ENCODE measurements around the gene TRIM14. TPM values are rescaled to one million over a fixed set of nuclear protein-coding genes. Genes with fewer than 3 reads are reported as not detected.

Gene TRIM14
- total and polyA plus RNA-seq, 2 of the 13 experiments (the other 11 are each of a cell fraction or from before 2014, with no cell fraction given) = 9.2 to 13.0 TPM

DNA sequence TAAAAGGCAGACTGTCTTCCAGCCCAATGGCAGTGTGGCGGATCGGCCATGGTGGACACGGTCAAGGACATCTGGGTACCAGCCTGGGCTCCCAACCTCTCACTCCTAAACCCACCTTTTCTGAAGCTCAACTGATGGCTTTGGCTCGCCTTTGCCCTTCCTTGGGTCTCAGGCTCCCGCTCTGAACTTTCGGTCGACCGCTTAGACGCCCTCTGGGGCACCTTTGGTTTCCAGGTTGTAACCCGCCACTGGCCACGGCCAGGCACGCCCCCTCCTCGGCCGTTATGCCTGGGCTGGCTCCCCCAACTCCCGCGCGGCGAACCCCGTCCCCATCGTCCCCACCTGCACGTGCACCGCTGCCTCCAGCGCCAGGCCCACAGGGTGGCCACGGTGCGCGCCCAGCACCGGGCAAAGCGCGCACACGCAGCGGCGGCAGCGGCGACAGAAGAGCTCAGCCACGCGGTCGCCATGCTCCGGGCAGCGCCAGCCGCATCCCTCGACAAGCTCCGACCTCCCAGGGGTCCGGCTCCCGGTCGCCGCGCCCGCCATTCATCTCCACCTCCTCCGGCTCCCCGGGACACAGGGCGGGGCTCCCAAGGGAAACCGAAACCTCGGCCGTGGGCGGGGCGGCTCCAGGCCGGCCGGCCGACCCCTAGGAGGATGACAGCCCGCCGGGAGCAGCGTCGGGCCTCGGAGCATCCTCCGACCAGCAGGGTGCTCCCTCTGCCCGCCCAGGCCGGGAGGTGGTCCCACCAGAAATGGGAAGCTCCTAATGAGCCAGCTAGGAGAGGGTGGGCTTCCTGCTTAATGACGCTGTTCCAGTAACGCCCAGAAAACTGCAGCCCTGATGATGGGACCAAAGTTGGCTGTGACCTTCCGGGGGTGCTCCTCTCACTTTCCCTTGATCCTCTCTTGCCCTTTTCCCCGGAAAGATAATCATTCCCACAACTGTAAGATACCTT is at the start of gene TRIM14 (continued):
- TF ChIP-seq MXD4 (CRISPR knock-in tag; IDR thresholded peaks at IDR 0.05) = peak; percentile 82; the same call in 1 of the 2 replicates
- TF ChIP-seq GTF3A (CRISPR knock-in tag; conservative IDR thresholded peaks at IDR 0.05) = no peak
- peak; percentile 59; the same call in 1 of the 2 replicates for TF ChIP-seq KDM2A (CRISPR knock-in tag; IDR thresholded peaks at IDR 0.05; ENCODE audit: borderline replicate concordance, low read depth)
- peak; percentile 32 for TF ChIP-seq IKZF4 (CRISPR knock-in tag; IDR thresholded peaks at IDR 0.05; ENCODE audit: borderline replicate concordance, low read depth, not compliant biosample characterization)
- TF ChIP-seq KDM5A (IDR thresholded peaks at IDR 0.05; ENCODE audit: borderline replicate concordance, low read length) = peak; percentile 63; the same call in 1 of the 2 replicates
- TF ChIP-seq HNRNPL (IDR thresholded peaks at IDR 0.05; ENCODE audit: low read depth, low read length) = no peak; the same call in 1 of the 2 replicates
- TF ChIP-seq NR2F1 (CRISPR knock-in tag; IDR thresholded peaks at IDR 0.05) = no peak
- no peak for TF ChIP-seq ZNF879 (CRISPR knock-in tag; IDR thresholded peaks at IDR 0.05)
- TF ChIP-seq, protein P1, sequence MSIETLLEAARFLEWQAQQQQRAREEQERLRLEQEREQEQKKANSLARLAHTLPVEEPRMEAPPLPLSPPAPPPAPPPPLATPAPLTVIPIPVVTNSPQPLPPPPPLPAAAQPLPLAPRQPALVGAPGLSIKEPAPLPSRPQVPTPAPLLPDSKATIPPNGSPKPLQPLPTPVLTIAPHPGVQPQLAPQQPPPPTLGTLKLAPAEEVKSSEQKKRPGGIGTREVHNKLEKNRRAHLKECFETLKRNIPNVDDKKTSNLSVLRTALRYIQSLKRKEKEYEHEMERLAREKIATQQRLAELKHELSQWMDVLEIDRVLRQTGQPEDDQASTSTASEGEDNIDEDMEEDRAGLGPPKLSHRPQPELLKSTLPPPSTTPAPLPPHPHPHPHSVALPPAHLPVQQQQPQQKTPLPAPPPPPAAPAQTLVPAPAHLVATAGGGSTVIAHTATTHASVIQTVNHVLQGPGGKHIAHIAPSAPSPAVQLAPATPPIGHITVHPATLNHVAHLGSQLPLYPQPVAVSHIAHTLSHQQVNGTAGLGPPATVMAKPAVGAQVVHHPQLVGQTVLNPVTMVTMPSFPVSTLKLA (IDR thresholded peaks at IDR 0.05) = peak; percentile 17; the same call in 1 of the 2 replicates
- TF ChIP-seq ZBTB7A (CRISPR knock-in tag; IDR thresholded peaks at IDR 0.05) = peak; percentile 54; the same call in 1 of the 2 replicates
- peak; percentile 63 for TF ChIP-seq IRF2 (CRISPR knock-in tag; IDR thresholded peaks at IDR 0.05)
- TF ChIP-seq ARHGAP35 (CRISPR knock-in tag; IDR thresholded peaks at IDR 0.05; ENCODE audit: borderline replicate concordance) = no peak
- TF ChIP-seq ZNF136 (CRISPR knock-in tag; IDR thresholded peaks at IDR 0.05; ENCODE audit: low read depth) = 0 out of 2 replicates have a peak, but pooled peaks have one; percentile 32
- TF ChIP-seq RNF219 (CRISPR knock-in tag; IDR thresholded peaks at IDR 0.05) = no peak
- TF ChIP-seq ZBTB25 (CRISPR knock-in tag; IDR thresholded peaks at IDR 0.05) = no peak
- no peak for TF ChIP-seq XBP1 (CRISPR knock-in tag; IDR thresholded peaks at IDR 0.05)
- TF ChIP-seq, protein P2, sequence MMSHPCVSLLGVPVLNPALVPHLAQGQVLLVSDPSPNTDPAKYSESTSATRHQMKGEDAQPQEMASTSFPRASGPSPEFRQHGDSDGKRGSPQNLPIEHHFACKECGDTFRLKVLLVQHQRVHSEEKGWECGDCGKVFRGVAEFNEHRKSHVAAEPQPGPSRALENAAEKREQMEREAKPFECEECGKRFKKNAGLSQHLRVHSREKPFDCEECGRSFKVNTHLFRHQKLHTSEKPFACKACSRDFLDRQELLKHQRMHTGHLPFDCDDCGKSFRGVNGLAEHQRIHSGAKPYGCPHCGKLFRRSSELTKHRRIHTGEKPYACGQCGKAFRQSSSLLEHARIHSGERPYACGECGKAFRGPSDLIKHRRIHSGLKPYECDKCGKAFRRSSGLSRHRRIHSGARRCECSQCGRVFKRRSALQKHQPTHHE (CRISPR knock-in tag; IDR thresholded peaks at IDR 0.05; ENCODE audit: borderline replicate concordance) = no peak
- TF ChIP-seq SALL1 (CRISPR knock-in tag; IDR thresholded peaks at IDR 0.05) = peak; percentile 75
- TF ChIP-seq, protein P3, sequence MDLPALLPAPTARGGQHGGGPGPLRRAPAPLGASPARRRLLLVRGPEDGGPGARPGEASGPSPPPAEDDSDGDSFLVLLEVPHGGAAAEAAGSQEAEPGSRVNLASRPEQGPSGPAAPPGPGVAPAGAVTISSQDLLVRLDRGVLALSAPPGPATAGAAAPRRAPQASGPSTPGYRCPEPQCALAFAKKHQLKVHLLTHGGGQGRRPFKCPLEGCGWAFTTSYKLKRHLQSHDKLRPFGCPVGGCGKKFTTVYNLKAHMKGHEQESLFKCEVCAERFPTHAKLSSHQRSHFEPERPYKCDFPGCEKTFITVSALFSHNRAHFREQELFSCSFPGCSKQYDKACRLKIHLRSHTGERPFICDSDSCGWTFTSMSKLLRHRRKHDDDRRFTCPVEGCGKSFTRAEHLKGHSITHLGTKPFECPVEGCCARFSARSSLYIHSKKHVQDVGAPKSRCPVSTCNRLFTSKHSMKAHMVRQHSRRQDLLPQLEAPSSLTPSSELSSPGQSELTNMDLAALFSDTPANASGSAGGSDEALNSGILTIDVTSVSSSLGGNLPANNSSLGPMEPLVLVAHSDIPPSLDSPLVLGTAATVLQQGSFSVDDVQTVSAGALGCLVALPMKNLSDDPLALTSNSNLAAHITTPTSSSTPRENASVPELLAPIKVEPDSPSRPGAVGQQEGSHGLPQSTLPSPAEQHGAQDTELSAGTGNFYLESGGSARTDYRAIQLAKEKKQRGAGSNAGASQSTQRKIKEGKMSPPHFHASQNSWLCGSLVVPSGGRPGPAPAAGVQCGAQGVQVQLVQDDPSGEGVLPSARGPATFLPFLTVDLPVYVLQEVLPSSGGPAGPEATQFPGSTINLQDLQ (CRISPR knock-in tag; IDR thresholded peaks at IDR 0.05) = no peak

Data from HepG2 (cell line).